ENCODE data around the gene TMC2. TPM values are rescaled to one million over a fixed set of nuclear protein-coding genes. Genes with fewer than 3 reads are reported as not detected.

Gene TMC2
- total RNA-seq, 3 donors from 2014 or later, result 0.15 to 0.96 (median 0.33) TPM

- H3K9me3 ChIP-seq, result peaks cover 4 to 9% of the 10 kb centered on the region in 2 donors
- intact Hi-C loops (cut with DNase I; ENCODE audit: low total_unique reads), result no loop called here
- no peaks in the 10 kb centered on the region for H3K4me1 ChIP-seq
- no peaks in the 10 kb centered on the region for H3K36me3 ChIP-seq
- H3K27ac ChIP-seq, result no peak overlapping the region
- no peak for DNase-seq (ENCODE audit: low spot score in 2 of 2)
- no peak overlapping the region for H3K4me3 ChIP-seq
- no peaks in the 10 kb centered on the region for H3K27me3 ChIP-seq
- TF ChIP-seq POLR2A (IDR thresholded peaks at IDR 0.05) (no peak), CTCF (IDR thresholded peaks at IDR 0.05) (no peak), POLR2AphosphoS5 (IDR thresholded peaks at IDR 0.05) (no peak)
Observed at GRCh38 chr20:2631228-2631627, 94.9 kb downstream of the TMC2 start.

- H3K27me3 ChIP-seq, result no peaks in the 10 kb centered on the region
- H3K4me1 ChIP-seq, result no peaks in the 10 kb centered on the region
- intact Hi-C loops (cut with DNase I; ENCODE audit: low total_unique reads), result no loop called here
- no peaks in the 10 kb centered on the region for H3K36me3 ChIP-seq
- DNase-seq (ENCODE audit: low spot score in 2 of 2), result no peak
- H3K9me3 ChIP-seq, result no peaks in the 10 kb centered on the region
- TF ChIP-seq CTCF (IDR thresholded peaks at IDR 0.05) (no peak), POLR2AphosphoS5 (IDR thresholded peaks at IDR 0.05) (no peak), POLR2A (IDR thresholded peaks at IDR 0.05) (no peak)
- no peak overlapping the region for H3K27ac ChIP-seq
- H3K4me3 ChIP-seq, result no peak overlapping the region
Observed at GRCh38 chr20:2633381-2633780, 97.0 kb downstream of the TMC2 start.

- no peak for DNase-seq (ENCODE audit: low spot score in 2 of 2)
- no peak for TF ChIP-seq POLR2AphosphoS5 (IDR thresholded peaks at IDR 0.05)
- no peak for TF ChIP-seq POLR2A (IDR thresholded peaks at IDR 0.05)
- TF ChIP-seq CTCF (IDR thresholded peaks at IDR 0.05), result no peak
- no peaks in the 10 kb centered on the region for H3K27me3 ChIP-seq
- no peak overlapping the region for H3K4me3 ChIP-seq
- no peaks in the 10 kb centered on the region for H3K4me1 ChIP-seq
- intact Hi-C loops (cut with DNase I; ENCODE audit: low total_unique reads), result no loop called here
- no peaks in the 10 kb centered on the region for H3K36me3 ChIP-seq
- H3K9me3 ChIP-seq, result no peaks in the 10 kb centered on the region
- H3K27ac ChIP-seq, result no peak overlapping the region
Observed at GRCh38 chr20:2637246-2637645, 100.9 kb downstream of the TMC2 start.

GRCh38 chr20:2640260-2640659, 103.9 kb downstream of the TMC2 start:
- intact Hi-C loops (cut with DNase I; ENCODE audit: low total_unique reads), result no loop called here
- DNase-seq (ENCODE audit: low spot score in 2 of 2), result no peak
- Histone ChIP-seq H3K36me3 (no peaks in the 10 kb centered on the region), H3K4me3 (no peak overlapping the region), H3K27ac (no peak overlapping the region), H3K27me3 (no peaks in the 10 kb centered on the region), H3K4me1 (no peaks in the 10 kb centered on the region), H3K9me3 (no peaks in the 10 kb centered on the region)
- TF ChIP-seq POLR2A (IDR thresholded peaks at IDR 0.05) (no peak), CTCF (IDR thresholded peaks at IDR 0.05) (no peak), POLR2AphosphoS5 (IDR thresholded peaks at IDR 0.05) (no peak)

GRCh38 chr20:2640899-2641298, 104.5 kb downstream of the TMC2 start:
- H3K27me3 ChIP-seq, result no peaks in the 10 kb centered on the region
- no peak overlapping the region for H3K4me3 ChIP-seq
- intact Hi-C loops (cut with DNase I; ENCODE audit: low total_unique reads), result no loop called here

More at GRCh38 chr20:2640899-2641298, 104.5 kb downstream of the TMC2 start:
- TF ChIP-seq CTCF (IDR thresholded peaks at IDR 0.05) (no peak), POLR2A (IDR thresholded peaks at IDR 0.05) (no peak), POLR2AphosphoS5 (IDR thresholded peaks at IDR 0.05) (no peak)
- Histone ChIP-seq H3K27ac (no peak overlapping the region), H3K4me1 (no peaks in the 10 kb centered on the region), H3K9me3 (no peaks in the 10 kb centered on the region), H3K36me3 (no peaks in the 10 kb centered on the region)
- DNase-seq (ENCODE audit: low spot score in 2 of 2), result no peak

Data from breast epithelium (tissue), 4 donors.